KOPT-K1 (cell line): ENCODE data around the gene HCN2.
"Not testable (repeated sequence)": the region's sequence is repeated elsewhere in the genome, so short reads cannot be mapped to it uniquely, and the experiment has no call there.

Experiments used
- H3K27ac ChIP-seq: fragments of 200-600 bp; sonication (generic); 2 replicates; pipeline ENCODE4 v1.5.1; 2016; ENCODE audit warnings: antibody characterized with exemption, mild to moderate bottlenecking, low read depth, low read length; ENCODE audit not compliant: poor library complexity, severe bottlenecking
- H3K36me3 ChIP-seq: fragments of 200-600 bp; sonication (generic); 2 replicates; pipeline ENCODE4 v1.5.1; 2017; ENCODE audit warnings: antibody characterized with exemption, mild to moderate bottlenecking, low read length, moderate library complexity; ENCODE audit not compliant: insufficient read depth
- H3K9me3 ChIP-seq: fragments of 200-600 bp; sonication (generic); 2 replicates; pipeline ENCODE4 v1.5.1; 2017; ENCODE audit warnings: antibody characterized with exemption, low read length, mild to moderate bottlenecking; ENCODE audit not compliant: insufficient read depth, poor library complexity, severe bottlenecking

Gene HCN2

GRCh38 chr19:623974-624373 lies 34.3 kb downstream of the HCN2 start:
- Histone ChIP-seq H3K27ac (no peak overlapping the region), H3K9me3 (no peaks in the 10 kb centered on the region), H3K36me3 (peaks cover 88% of the 10 kb centered on the region)

- no peaks in the 10 kb centered on the region for H3K9me3 ChIP-seq
- H3K27ac ChIP-seq, result no peak overlapping the region
- H3K36me3 ChIP-seq, result peaks cover 87% of the 10 kb centered on the region
These were observed 34.9 kb downstream of the HCN2 start for GRCh38 chr19:624433-625109.

- Histone ChIP-seq H3K27ac (no peak overlapping the region), H3K36me3 (peaks cover 86% of the 10 kb centered on the region)
These were observed 35.6 kb downstream of the HCN2 start for GRCh38 chr19:625257-625656.

GRCh38 chr19:626566-626965 lies 36.9 kb downstream of the HCN2 start:
- not testable (repeated sequence) for H3K9me3 ChIP-seq, H3K27ac ChIP-seq
- H3K36me3 ChIP-seq, result peaks cover 87% of the 10 kb centered on the region

More at GRCh38 chr19:625257-625656, 35.6 kb downstream of the HCN2 start:
- H3K9me3 ChIP-seq, result no peaks in the 10 kb centered on the region

GRCh38 chr19:628168-628567 lies 38.5 kb downstream of the HCN2 start:
- H3K9me3 ChIP-seq, result no peaks in the 10 kb centered on the region
- no peak overlapping the region for H3K27ac ChIP-seq
- H3K36me3 ChIP-seq, result peaks cover 71% of the 10 kb centered on the region

- H3K9me3 ChIP-seq, H3K27ac ChIP-seq: not testable (repeated sequence)
- peaks cover 58% of the 10 kb centered on the region for H3K36me3 ChIP-seq
These were observed 39.8 kb downstream of the HCN2 start for GRCh38 chr19:629515-629914.

GRCh38 chr19:629961-630714 lies 40.5 kb downstream of the HCN2 start:
- H3K9me3 ChIP-seq, result no peaks in the 10 kb centered on the region
- H3K36me3 ChIP-seq, result peaks cover 52% of the 10 kb centered on the region
- no peak overlapping the region for H3K27ac ChIP-seq

- peak overlapping the region; percentile 61 for H3K27ac ChIP-seq
- H3K9me3 ChIP-seq, result no peaks in the 10 kb centered on the region
- peaks cover 36% of the 10 kb centered on the region for H3K36me3 ChIP-seq
These were observed 42.9 kb downstream of the HCN2 start for GRCh38 chr19:632579-633067.

GRCh38 chr19:633068-633785 lies 43.5 kb downstream of the HCN2 start, which contains the start of gene POLRMT:
POLRMT (minus strand) TSS chr19:633537; CDS start chr19:633512, 25 bp downstream.
- H3K9me3 ChIP-seq, result no peaks in the 10 kb centered on the region
- H3K27ac ChIP-seq, result peak within 1 kb of the TSS; percentile 61
- peaks cover 30% of the 10 kb centered on the region for H3K36me3 ChIP-seq

GRCh38 chr19:633786-634639 lies 44.3 kb downstream of the HCN2 start:
- Histone ChIP-seq H3K27ac (peak overlapping the region; percentile 61), H3K36me3 (peaks cover 22% of the 10 kb centered on the region), H3K9me3 (no peaks in the 10 kb centered on the region)

- Histone ChIP-seq H3K36me3 (peaks cover 13% of the 10 kb centered on the region; the same call in 1 of the 2 replicates), H3K27ac (no peak overlapping the region), H3K9me3 (no peaks in the 10 kb centered on the region)
These were observed 45.4 kb downstream of the HCN2 start for GRCh38 chr19:634975-635652.

- Histone ChIP-seq H3K9me3 (no peaks in the 10 kb centered on the region), H3K27ac (no peak overlapping the region), H3K36me3 (peaks cover 6% of the 10 kb centered on the region; the same call in 1 of the 2 replicates)
These were observed 49.2 kb downstream of the HCN2 start for GRCh38 chr19:638906-639252.

GRCh38 chr19:639253-640160 lies 49.8 kb downstream of the HCN2 start, which contains the start of gene FGF22:
FGF22 (plus strand) TSS chr19:639879; CDS start chr19:639926, 47 bp downstream.
- H3K9me3 ChIP-seq, result no peaks in the 10 kb centered on the region
- peaks cover 12% of the 10 kb centered on the region; the same call in 1 of the 2 replicates for H3K36me3 ChIP-seq
- H3K27ac ChIP-seq, result no peak within 1 kb of the TSS
